GM21717 (cell line): Measurements from ENCODE around the gene SYP.

ENCODE experiments used
- ATAC-seq: cut with Tn5 transposase; IDR thresholded peaks from one replicate; pipeline ENCODE4 v1.9.1; 2021; ENCODE audit warnings: mild to moderate bottlenecking, moderate library complexity; ENCODE audit not compliant: unreplicated experiment

SYP gene

GRCh38 chrX:49221868-49222267 is 21.9 kb upstream of the SYP start:
- no peak for ATAC-seq

DNA sequence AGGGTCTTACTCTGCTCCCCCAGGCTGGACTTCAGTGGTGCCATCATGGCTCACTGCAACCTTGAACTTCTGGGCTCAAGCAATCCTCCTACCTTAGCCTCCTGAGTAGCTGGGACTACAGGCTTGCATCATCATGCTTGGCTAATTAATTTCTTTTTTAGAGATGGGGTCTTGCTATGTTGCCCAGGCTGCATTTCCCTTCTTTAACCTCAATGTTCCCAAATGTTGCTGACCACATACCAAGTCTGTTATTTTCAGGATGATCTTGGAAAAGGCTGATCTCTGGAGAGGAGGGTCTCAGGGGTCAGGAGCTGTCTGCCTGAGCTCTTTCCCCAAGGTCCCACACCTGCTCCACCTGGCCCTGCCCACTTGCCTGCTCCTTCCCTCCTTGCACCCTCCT is 20.1 kb upstream of the SYP start:
- ATAC-seq = no peak

- ATAC-seq = no peak
These were observed 15.1 kb upstream of the SYP start for GRCh38 chrX:49214996-49215526.

- ATAC-seq = no peak
These were observed 14.4 kb upstream of the SYP start for GRCh38 chrX:49214416-49214815.

DNA sequence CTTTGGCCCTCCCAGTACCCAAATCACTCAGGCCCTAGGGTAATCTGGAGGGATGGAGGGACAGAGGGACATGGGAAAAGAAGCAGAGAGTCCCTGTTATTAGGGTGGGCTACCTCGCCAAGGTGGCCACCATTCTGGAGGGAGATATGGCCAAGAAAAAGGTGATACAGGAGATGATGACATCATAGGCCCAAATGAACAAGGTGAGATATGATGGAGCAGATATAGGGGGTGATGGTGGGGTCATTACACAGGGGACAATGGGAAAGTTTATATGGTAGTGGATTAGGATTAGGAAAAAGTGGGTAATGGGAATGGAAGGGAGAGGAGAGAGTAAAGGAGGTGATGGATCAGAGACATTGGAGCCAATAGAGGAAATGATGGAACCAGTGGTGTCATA is 12.9 kb upstream of the SYP start:
- no peak for ATAC-seq

DNA sequence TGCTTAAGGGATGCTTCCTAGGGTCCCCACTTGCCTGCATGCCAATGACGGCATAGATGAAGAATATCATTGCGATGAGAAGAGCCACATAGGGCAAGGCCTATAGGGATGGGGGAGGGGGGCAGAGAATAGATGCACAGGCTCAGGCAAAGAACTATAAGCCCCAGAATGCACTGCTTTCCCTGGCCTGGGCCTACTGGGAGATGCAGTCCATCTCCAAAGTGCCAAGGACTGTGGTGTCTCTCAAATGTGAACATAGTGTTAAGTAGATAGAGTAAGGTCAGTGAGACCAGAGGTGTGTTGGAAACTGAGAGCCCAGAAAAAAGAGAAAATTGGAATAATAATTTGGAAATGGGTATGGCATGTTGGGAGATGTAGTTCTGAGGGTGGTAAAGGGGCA is 12.2 kb upstream of the SYP start:
- ATAC-seq = no peak

DNA sequence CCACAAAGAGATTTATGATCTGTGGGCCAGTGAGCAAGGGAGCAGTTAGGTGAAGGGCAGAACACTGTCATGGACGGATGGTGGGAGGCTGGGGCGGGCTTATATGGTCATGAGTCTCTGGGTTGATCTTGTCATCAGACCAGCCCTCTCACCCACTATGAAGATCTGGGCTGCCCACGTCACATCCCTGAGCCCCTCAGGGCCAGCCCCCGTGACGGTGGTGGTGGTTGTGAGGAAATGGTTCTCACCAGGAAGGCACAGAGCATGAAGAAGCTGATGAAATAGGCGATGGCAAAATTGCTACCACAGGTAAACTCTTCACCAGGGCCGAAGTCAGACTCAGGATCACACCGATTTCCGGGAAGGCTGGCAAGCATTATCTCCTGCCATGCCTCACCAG is 11.1 kb upstream of the SYP start:
- ATAC-seq = no peak

GRCh38 chrX:49210406-49210805 is 10.4 kb upstream of the SYP start:
- no peak for ATAC-seq

GRCh38 chrX:49209434-49210251 is 9.7 kb upstream of the SYP start:
- no peak for ATAC-seq

DNA sequence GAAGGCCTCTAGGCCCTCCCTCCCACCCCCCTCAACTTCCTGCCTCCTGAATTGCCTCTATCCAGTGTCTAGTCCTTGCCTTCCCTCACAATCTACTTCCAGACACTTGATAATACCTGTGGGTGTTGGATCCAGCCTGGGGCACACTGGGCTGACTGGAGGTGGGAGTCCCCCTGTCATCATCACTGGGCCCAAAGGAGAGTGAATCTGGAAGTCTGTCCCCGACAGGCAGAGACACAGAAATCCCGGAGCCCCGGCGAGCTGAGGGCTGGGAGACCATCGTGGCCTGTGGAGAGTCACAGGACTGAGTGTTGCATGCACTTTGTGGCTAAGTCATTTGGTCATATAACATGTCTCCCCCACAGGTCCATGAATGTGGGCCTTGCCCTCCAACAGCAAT is 8.4 kb upstream of the SYP start:
- no peak for ATAC-seq

- no peak for ATAC-seq
These were observed 6.5 kb upstream of the SYP start for GRCh38 chrX:49206543-49206942.

GRCh38 chrX:49205443-49205842 is 5.5 kb upstream of the SYP start:
- no peak for ATAC-seq

- no peak for ATAC-seq
These were observed 4.7 kb upstream of the SYP start for GRCh38 chrX:49204709-49205108.

GRCh38 chrX:49204017-49204416 is 4.0 kb upstream of the SYP start:
- ATAC-seq = no peak

DNA sequence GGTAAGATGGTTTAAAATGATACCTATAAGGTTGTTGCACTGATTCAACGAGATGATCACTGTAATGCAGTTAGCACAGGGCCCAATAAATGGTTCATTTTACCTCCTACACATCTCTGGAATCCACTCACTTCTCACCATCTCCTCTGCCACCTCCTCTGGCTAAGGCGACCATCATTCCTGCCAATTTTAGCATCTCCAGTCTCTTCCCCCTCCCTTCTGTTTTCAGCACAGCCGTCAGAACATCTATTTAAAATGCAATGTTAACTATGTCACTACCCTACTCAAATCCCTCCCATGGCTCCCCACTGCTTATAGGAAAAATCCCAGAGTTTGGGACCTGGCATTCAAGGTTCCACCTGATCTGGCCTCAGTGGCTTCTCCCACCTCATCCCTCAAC is 3.5 kb upstream of the SYP start:
- ATAC-seq = no peak

- ATAC-seq = no peak
These were observed 2.0 kb upstream of the SYP start for GRCh38 chrX:49202022-49202421.

GRCh38 chrX:49199315-49199595 is 738 bp downstream of the SYP start:
- ATAC-seq = no peak

DNA sequence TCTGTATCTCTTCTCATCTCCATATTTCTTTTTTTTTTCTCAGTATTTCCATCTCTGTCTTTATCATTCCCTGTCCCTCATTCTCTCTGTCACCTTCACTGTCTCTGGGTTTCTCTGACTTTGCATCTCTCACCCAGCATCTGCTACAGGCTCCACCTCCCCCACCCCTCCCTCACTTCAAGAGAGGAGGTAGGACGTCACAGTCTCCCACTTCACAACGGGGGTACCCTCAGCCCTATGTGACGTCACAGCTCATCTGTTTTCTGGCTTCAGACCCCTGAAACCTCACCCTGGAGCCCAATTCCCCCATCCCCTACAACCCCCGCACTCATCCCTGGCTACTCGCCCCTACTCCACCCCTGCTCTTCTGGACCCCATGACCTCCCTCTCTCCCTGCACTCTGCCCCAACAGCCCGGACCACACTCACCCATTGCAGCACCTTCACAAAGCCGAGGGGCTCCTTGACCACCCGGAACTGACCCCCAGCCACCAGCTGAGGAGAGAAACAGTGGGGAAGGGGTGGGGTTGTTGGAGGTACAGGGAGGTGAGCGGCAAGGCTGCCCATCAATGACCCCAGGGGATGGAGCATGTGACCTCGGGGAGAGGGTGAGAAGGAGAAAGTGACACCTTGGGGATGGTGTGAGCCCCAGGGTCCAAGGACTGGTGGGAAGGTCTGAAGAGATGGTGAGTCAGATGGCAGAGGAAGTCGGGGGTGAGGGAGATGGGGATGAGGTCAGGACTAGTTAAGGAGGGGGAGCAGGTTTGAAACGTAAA is 1.3 kb downstream of the SYP start:
- no peak for ATAC-seq

DNA sequence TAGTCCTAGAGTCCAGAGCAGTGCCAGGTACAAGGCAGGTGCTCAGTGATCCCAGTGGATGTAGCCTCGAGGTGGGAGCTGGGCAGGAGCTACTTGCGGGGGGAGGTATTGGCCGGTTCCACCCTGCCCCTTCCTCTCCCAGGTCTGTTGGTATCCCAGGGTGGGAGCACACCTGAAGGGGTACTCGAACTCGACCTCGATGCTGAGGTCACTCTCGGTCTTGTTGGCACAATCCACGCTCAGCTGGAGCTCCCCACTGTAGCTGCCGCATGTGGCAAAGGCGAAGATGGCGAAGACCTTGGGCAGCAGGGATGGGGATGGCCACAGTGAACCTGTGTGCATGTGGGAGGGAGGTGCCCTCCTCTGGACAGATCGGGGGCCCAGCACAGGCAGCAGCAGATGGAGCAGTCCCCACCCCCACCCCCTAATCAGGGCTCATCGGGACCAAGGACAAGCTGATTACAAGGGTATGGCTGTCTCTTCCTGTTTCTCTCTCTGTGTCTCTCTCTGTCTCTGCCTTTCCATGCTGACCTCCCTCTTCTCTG is 2.4 kb downstream of the SYP start:
- ATAC-seq = no peak

DNA sequence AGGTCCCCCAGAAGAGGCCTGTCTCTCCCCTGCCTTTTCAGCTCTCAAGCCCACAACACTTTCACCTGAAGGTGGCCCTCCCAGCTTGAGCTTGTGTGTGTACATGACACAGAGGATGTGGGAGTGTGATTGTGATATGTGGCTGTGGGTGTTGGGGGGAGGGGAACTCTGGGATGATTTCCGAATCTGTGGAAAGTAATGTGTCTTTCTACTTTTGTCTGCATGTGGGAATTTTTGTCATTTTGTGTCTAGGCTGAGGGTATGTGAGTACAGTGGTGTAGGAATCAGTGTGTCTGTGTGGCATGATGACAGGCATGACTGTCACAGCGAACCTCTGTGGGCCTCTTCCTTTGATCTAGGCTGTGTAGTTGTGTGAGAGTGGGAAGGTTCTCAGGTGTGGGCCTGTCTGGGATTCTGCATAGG is 6.4 kb downstream of the SYP start:
- ATAC-seq = no peak

GRCh38 chrX:49192722-49193328 is 7.2 kb downstream of the SYP start:
- no peak for ATAC-seq

- peak; percentile 13 for ATAC-seq
These were observed 8.4 kb downstream of the SYP start for GRCh38 chrX:49191574-49192011.
